WTC11 (cell line): ENCODE data around the gene SPATA45. TPM values are rescaled to one million over a fixed set of nuclear protein-coding genes. Genes with fewer than 3 reads are reported as not detected.

Source experiments
- ATAC-seq: fragments of 200-7000 bp; cut with Tn5 transposase; 2 replicates; pipeline ENCODE4 v1.10.0; 2021; ENCODE audit warnings: mild to moderate bottlenecking, moderate library complexity
- CTCF ChIA-PET: fragments of 300-600 bp; sonication (Branson Sonifier 250); formaldehyde crosslinking; loops from one replicate; lab custom pipeline; 2021; ENCODE audit warnings: antibody characterized with exemption; lab: Charles Lee
- POLR2A ChIA-PET: fragments of 350-600 bp; sonication (Branson Sonifier 250); formaldehyde crosslinking; loops from one replicate; lab custom pipeline; 2021; ENCODE audit warnings: antibody characterized with exemption; lab: Charles Lee
- DNase-seq: peaks from one replicate; pipeline ENCODE4 v3.0.0; 2021; ENCODE audit warnings: low spot score
- H3K27ac Mint-ChIP-seq: 2 replicates; pipeline ENCODE4 v1.8.0; 2021; ENCODE audit warnings: mixed read lengths
- H3K27me3 Mint-ChIP-seq: 2 replicates; pipeline ENCODE4 v1.8.0; 2021; ENCODE audit warnings: low read depth, mild to moderate bottlenecking, moderate library complexity, mixed read lengths
- H3K36me3 Mint-ChIP-seq: 2 replicates; pipeline ENCODE4 v1.8.0; 2021; ENCODE audit warnings: mixed read lengths
- H3K4me1 Mint-ChIP-seq: 2 replicates; pipeline ENCODE4 v1.8.0; 2022; ENCODE audit warnings: mixed read lengths
- H3K4me3 Mint-ChIP-seq: 2 replicates; pipeline ENCODE4 v1.8.0; 2021; ENCODE audit warnings: mild to moderate bottlenecking, moderate library complexity, mixed read lengths
- H3K9me3 Mint-ChIP-seq: 2 replicates; pipeline ENCODE4 v1.8.0; 2021; ENCODE audit warnings: mixed read lengths
- ATF1 ChIP-seq: sonication (generic); formaldehyde crosslinking; IDR thresholded peaks from 2 replicates; pipeline ENCODE4 v1.8.1; 2023; ENCODE audit warnings: mild to moderate bottlenecking, moderate library complexity, missing genetic modification reagents
- ELF4 ChIP-seq: sonication (generic); formaldehyde crosslinking; IDR thresholded peaks from 2 replicates; pipeline ENCODE4 v1.8.1; 2022; ENCODE audit warnings: low read depth, mild to moderate bottlenecking, moderate library complexity, missing genetic modification reagents
- ESRRA ChIP-seq: sonication (generic); formaldehyde crosslinking; IDR thresholded peaks from 2 replicates; pipeline ENCODE4 v1.8.1; 2022; ENCODE audit warnings: mild to moderate bottlenecking, missing genetic modification reagents, borderline replicate concordance
- FOXJ3 ChIP-seq: sonication (generic); formaldehyde crosslinking; IDR thresholded peaks from 2 replicates; pipeline ENCODE4 v1.9.0; 2021; ENCODE audit warnings: missing genetic modification reagents, mild to moderate bottlenecking, borderline replicate concordance
- GABPB1 ChIP-seq: sonication (generic); formaldehyde crosslinking; IDR thresholded peaks from 2 replicates; pipeline ENCODE4 v1.8.1; 2023; ENCODE audit warnings: mild to moderate bottlenecking, missing genetic modification reagents
- GTF2I ChIP-seq: fragments of 250-450 bp; sonication (Bioruptor Pico); conservative IDR thresholded peaks from 2 replicates; pipeline ENCODE4 v1.4.0; 2021; ENCODE audit warnings: mild to moderate bottlenecking
- RELA ChIP-seq: sonication (generic); formaldehyde crosslinking; IDR thresholded peaks from 2 replicates; pipeline ENCODE4 v1.8.1; 2022; ENCODE audit warnings: missing genetic modification reagents, mild to moderate bottlenecking, borderline replicate concordance
- ZNF416 ChIP-seq: fragments of 250-450 bp; sonication (Bioruptor Pico); IDR thresholded peaks from 2 replicates; pipeline ENCODE4 v1.9.0; 2021; ENCODE audit warnings: mild to moderate bottlenecking, inconsistent platforms
- ZNF671 ChIP-seq: fragments of 250-450 bp; sonication (Bioruptor Pico); IDR thresholded peaks from 2 replicates; pipeline ENCODE4 v1.8.0; 2021; ENCODE audit warnings: mild to moderate bottlenecking
- total RNA-seq: library from RNA; stranded (reverse); gene quantifications from 3 replicates; pipeline ENCODE4 v1.2.3, GENCODE V29; 2021
- TF ChIP-seq, protein P1 (sequence below): sonication (generic); formaldehyde crosslinking; IDR thresholded peaks from 2 replicates; pipeline ENCODE4 v1.8.1; 2022; ENCODE audit warnings: low read depth, missing genetic modification reagents, borderline replicate concordance
- TF ChIP-seq, protein P2 (sequence below): fragments of 250-450 bp; sonication (Bioruptor Pico); IDR thresholded peaks from 2 replicates; pipeline ENCODE4 v2.1.2; 2022; ENCODE audit warnings: mild to moderate bottlenecking, moderate library complexity
- TF ChIP-seq, protein P3 (sequence below): fragments of 250-450 bp; sonication (Bioruptor Pico); IDR thresholded peaks from 2 replicates; pipeline ENCODE4 v1.9.0; 2021; ENCODE audit warnings: mild to moderate bottlenecking
- TF ChIP-seq, protein P4 (sequence below): fragments of 250-450 bp; sonication (Bioruptor Pico); IDR thresholded peaks from 2 replicates; pipeline ENCODE4 v1.8.0; 2021; ENCODE audit warnings: mild to moderate bottlenecking
- TF ChIP-seq, protein P5 (sequence below): sonication (generic); formaldehyde crosslinking; IDR thresholded peaks from 2 replicates; pipeline ENCODE4 v1.8.1; 2022; ENCODE audit warnings: low read depth, mild to moderate bottlenecking, moderate library complexity, missing genetic modification reagents, borderline replicate concordance

SPATA45 gene
- total RNA-seq, 1 experiment from 2014 or later, result 0.90 TPM

DNA sequence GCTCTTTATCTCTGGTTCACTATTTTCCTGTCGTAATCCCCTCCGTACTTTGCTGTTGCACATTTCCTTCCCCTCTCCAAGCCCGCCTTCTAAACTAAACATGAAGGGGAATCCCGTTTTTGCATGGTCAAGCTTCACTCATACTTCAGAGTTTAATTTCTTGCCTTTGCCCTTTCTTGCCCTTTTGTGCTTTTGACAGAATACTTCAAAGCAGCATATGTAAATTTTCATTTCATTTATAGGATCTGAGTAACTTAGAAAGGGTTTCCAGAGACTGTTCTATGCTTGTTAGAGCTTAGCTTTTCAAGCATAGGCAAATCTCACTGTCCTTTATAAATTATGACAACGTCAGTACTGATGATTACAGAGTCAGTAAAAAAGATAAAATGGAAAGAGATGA is 27.7 kb downstream of the SPATA45 start (continued):
- TF ChIP-seq ESRRA (no peak), RELA (CRISPR knock-in tag) (no peak)

DNA sequence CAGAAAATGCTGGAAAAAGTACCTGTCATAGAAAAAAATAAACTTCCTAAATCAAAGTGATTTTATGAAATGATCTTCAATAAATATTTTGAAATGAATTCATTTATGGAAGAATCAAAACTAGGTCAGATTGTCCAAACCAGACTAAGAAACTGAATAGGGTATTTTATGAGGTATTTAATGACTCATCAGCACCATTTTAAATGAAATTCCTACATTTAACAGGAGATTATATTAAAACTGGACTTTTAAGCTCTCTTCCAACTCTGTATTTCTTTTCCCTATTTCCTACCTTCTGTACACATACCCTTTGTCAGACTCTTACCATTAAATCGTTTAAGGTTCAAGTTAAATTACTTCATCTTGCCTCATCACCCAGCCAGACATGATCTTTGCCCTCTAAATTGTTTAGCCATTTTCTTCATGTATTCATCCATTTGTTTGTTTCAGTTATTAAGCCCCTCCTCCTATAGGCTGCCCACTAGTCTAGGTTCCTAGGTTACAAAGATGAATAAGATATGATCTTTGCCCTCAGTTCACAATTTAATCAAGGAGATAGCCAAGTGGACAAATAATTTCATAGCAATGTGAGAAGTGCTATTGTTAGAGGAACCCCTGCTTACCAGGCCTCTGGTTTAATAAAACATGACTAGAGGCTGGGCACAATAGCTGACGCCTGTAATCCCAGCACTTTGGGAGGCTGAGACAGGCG is 30.7 kb downstream of the SPATA45 start:
- ChIA-PET POLR2A (no interaction called here), CTCF (no interaction called here)
- no peak for ATAC-seq
- Mint-ChIP-seq H3K27ac (peak overlapping the region; percentile 54), H3K4me3 (no peak overlapping the region), H3K4me1 (peaks cover 16% of the 10 kb centered on the region), H3K36me3 (no peaks in the 10 kb centered on the region), H3K9me3 (no peaks in the 10 kb centered on the region), H3K27me3 (no peaks in the 10 kb centered on the region)
- peak; percentile 75; the same call in 1 of the 2 replicates for TF ChIP-seq GABPB1 (CRISPR knock-in tag)
- TF ChIP-seq, protein P1, sequence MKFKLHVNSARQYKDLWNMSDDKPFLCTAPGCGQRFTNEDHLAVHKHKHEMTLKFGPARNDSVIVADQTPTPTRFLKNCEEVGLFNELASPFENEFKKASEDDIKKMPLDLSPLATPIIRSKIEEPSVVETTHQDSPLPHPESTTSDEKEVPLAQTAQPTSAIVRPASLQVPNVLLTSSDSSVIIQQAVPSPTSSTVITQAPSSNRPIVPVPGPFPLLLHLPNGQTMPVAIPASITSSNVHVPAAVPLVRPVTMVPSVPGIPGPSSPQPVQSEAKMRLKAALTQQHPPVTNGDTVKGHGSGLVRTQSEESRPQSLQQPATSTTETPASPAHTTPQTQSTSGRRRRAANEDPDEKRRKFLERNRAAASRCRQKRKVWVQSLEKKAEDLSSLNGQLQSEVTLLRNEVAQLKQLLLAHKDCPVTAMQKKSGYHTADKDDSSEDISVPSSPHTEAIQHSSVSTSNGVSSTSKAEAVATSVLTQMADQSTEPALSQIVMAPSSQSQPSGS (CRISPR knock-in tag), result no peak
- TF ChIP-seq, all 79 proteins: peak for 1
- no peak for DNase-seq

DNA sequence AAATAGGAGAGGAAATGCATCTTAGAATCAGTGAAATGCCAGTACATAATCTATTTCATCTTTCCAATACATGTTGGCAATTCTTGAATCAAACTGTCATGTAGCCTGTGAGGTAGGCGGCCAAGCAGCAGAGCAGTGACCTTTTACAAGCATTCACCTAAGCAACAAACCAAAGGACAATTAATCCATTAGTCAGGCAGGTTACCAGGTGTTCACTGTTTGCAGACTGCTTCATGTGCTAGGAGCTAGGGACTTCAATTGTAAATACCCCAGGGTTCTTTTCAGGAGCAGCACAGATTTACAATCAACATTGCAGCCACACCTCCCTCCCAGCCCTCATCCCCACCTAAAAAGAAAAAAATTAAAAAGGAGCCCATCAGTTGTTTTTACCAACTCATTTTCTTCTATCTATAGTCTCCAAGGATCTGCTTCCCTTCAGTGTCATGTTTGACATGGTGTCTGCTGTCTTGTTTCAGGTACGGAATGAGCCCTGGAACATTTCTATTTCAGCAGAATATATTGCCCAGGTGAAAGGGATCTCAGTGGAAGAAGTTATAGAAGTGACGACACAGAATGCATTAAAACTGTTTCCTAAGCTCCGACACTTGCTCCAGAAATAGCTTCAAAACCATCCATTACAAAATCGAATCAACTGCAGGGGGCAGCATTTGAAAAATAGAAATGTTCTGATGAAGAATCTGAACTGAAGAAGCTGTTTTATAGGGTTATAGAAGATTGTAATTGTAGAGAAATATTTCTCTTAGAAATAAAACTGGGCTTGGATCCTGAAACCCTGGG is 32.7 kb downstream of the SPATA45 start:
- TF ChIP-seq ZNF416 (CRISPR knock-in tag), result no peak
- no peak for TF ChIP-seq ATF1 (CRISPR knock-in tag)
- TF ChIP-seq, protein P2, sequence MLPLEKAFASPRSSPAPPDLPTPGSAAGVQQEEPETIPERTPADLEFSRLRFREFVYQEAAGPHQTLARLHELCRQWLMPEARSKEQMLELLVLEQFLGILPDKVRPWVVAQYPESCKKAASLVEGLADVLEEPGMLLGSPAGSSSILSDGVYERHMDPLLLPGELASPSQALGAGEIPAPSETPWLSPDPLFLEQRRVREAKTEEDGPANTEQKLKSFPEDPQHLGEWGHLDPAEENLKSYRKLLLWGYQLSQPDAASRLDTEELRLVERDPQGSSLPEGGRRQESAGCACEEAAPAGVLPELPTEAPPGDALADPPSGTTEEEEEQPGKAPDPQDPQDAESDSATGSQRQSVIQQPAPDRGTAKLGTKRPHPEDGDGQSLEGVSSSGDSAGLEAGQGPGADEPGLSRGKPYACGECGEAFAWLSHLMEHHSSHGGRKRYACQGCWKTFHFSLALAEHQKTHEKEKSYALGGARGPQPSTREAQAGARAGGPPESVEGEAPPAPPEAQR, result no peak
- TF ChIP-seq, protein P3, sequence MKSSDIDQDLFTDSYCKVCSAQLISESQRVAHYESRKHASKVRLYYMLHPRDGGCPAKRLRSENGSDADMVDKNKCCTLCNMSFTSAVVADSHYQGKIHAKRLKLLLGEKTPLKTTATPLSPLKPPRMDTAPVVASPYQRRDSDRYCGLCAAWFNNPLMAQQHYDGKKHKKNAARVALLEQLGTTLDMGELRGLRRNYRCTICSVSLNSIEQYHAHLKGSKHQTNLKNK (CRISPR knock-in tag), result no peak
- TF ChIP-seq ELF4 (CRISPR knock-in tag), result no peak
- no peak for TF ChIP-seq GTF2I
- TF ChIP-seq ZNF671 (CRISPR knock-in tag), result no peak
- TF ChIP-seq, protein P4, sequence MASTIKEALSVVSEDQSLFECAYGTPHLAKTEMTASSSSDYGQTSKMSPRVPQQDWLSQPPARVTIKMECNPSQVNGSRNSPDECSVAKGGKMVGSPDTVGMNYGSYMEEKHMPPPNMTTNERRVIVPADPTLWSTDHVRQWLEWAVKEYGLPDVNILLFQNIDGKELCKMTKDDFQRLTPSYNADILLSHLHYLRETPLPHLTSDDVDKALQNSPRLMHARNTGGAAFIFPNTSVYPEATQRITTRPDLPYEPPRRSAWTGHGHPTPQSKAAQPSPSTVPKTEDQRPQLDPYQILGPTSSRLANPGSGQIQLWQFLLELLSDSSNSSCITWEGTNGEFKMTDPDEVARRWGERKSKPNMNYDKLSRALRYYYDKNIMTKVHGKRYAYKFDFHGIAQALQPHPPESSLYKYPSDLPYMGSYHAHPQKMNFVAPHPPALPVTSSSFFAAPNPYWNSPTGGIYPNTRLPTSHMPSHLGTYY, result no peak
- TF ChIP-seq, protein P5, sequence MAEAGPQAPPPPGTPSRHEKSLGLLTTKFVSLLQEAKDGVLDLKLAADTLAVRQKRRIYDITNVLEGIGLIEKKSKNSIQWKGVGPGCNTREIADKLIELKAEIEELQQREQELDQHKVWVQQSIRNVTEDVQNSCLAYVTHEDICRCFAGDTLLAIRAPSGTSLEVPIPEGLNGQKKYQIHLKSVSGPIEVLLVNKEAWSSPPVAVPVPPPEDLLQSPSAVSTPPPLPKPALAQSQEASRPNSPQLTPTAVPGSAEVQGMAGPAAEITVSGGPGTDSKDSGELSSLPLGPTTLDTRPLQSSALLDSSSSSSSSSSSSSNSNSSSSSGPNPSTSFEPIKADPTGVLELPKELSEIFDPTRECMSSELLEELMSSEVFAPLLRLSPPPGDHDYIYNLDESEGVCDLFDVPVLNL, result no peak
- no peak for TF ChIP-seq FOXJ3
- Mint-ChIP-seq H3K27ac (peak overlapping the region; percentile 69), H3K4me3 (no peak overlapping the region), H3K9me3 (no peaks in the 10 kb centered on the region), H3K4me1 (peaks cover 14% of the 10 kb centered on the region), H3K27me3 (no peaks in the 10 kb centered on the region), H3K36me3 (no peaks in the 10 kb centered on the region)
- ATAC-seq (peak; percentile 82), DNase-seq (no peak)
- CTCF ChIA-PET, result interaction anchor here (0.7 to 1.9 kb wide), 31 partner anchors 9 to 359 kb away, joined by 3 to 18 read pairs (median 4); partner anchors contain the start of genes FLVCR1, NSL1 and TATDN3
- POLR2A ChIA-PET, result interaction anchor here (1.0 to 2.8 kb wide), 3 partner anchors 43 to 166 kb away, joined by 3 to 22 read pairs (median 3); partner anchors contain the start of gene FLVCR1
